Activated CD8-positive, alpha-beta T cell treated with anti-CD3 and anti-CD28 coated beads for 36 hours (primary cell): ENCODE measurements around the gene EMD. TPM values are rescaled to one million over a fixed set of nuclear protein-coding genes. Genes with fewer than 3 reads are reported as not detected.

Experiments used
- ATAC-seq: fragments of 200-7000 bp; cut with Tn5 transposase; one replicate; pipeline ENCODE4 v1.10.0; 2021; ENCODE audit warnings: mild to moderate bottlenecking, moderate library complexity
- CTCF ChIA-PET: fragments of 350-600 bp; sonication (Branson Sonifier 250); formaldehyde crosslinking; loops from one replicate; lab custom pipeline; 2021; ENCODE audit warnings: antibody characterized with exemption; lab: Charles Lee
- POLR2A ChIA-PET: fragments of 350-600 bp; sonication (Branson Sonifier 250); formaldehyde crosslinking; loops from one replicate; lab custom pipeline; 2021; ENCODE audit warnings: antibody characterized with exemption; lab: Charles Lee
- DNase-seq: peaks from one replicate; pipeline ENCODE4 v3.0.0-alpha.2; 2020
- H3K27ac Mint-ChIP-seq: one replicate; pipeline ENCODE4 v1.8.0; 2021; ENCODE audit warnings: mild to moderate bottlenecking, mixed read lengths
- H3K27me3 Mint-ChIP-seq: one replicate; pipeline ENCODE4 v1.8.0; 2021; ENCODE audit warnings: mixed read lengths
- H3K36me3 Mint-ChIP-seq: one replicate; pipeline ENCODE4 v1.8.0; 2021; ENCODE audit warnings: low read depth, mixed read lengths
- H3K4me1 Mint-ChIP-seq: one replicate; pipeline ENCODE4 v1.8.0; 2021; ENCODE audit warnings: low read depth, mixed read lengths
- H3K4me3 Mint-ChIP-seq: one replicate; pipeline ENCODE4 v1.8.0; 2021; ENCODE audit warnings: mild to moderate bottlenecking, moderate library complexity, mixed read lengths
- H3K9me3 Mint-ChIP-seq: one replicate; pipeline ENCODE4 v1.8.0; 2021; ENCODE audit warnings: mixed read lengths
- intact Hi-C: fragments of 100-400 bp; cut with micrococcal nuclease; formaldehyde crosslinking; loops from one replicate; pipeline ENCODE4 v1.10.0; 2022
- total RNA-seq, 2 experiments: library from RNA; stranded (reverse); gene quantifications; one replicate each; pipeline ENCODE4 v1.2.3, GENCODE V29; 2021
- TF ChIP-seq, protein P1 (sequence below): fragments of 200-600 bp; IDR thresholded peaks from one replicate; pipeline ENCODE4 v1.8.0; 2022; ENCODE audit warnings: antibody characterized with exemption, mild to moderate bottlenecking

EMD gene
- total RNA-seq, 2 experiments from 2014 or later = 92.4 to 96.6 TPM

DNA sequence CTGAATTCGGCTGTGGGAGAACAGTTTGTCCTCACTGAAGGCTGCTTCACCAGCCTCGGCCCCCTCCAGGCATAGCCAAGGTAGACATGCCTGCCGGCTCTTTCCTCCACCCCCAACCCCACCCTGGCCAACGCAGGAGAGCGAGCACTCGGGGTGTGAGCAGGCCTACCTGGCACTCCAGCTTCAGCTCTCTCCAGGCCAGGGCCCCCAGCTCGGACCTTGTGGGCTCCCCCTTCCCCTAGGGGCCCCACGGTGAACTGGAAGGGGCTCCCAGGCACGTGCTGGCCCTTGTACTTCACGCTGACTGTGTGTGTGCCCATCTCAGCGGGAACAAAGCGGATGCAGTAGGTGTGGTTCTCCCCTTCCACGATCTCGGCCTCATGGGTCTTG lies 27.1 kb upstream of the EMD start:
- intact Hi-C loops = no loop called here
- Mint-ChIP-seq H3K4me3 (no peak overlapping the region), H3K27ac (peak overlapping the region; percentile 79), H3K36me3 (peaks cover 30% of the 10 kb centered on the region), H3K4me1 (peaks cover 46% of the 10 kb centered on the region), H3K9me3 (no peaks in the 10 kb centered on the region), H3K27me3 (no peaks in the 10 kb centered on the region)
- no peak for ATAC-seq
- CTCF ChIA-PET = no interaction called here
- DNase-seq = no peak
- TF ChIP-seq, protein P1, sequence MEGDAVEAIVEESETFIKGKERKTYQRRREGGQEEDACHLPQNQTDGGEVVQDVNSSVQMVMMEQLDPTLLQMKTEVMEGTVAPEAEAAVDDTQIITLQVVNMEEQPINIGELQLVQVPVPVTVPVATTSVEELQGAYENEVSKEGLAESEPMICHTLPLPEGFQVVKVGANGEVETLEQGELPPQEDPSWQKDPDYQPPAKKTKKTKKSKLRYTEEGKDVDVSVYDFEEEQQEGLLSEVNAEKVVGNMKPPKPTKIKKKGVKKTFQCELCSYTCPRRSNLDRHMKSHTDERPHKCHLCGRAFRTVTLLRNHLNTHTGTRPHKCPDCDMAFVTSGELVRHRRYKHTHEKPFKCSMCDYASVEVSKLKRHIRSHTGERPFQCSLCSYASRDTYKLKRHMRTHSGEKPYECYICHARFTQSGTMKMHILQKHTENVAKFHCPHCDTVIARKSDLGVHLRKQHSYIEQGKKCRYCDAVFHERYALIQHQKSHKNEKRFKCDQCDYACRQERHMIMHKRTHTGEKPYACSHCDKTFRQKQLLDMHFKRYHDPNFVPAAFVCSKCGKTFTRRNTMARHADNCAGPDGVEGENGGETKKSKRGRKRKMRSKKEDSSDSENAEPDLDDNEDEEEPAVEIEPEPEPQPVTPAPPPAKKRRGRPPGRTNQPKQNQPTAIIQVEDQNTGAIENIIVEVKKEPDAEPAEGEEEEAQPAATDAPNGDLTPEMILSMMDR = no peak
- POLR2A ChIA-PET = no interaction called here

DNA sequence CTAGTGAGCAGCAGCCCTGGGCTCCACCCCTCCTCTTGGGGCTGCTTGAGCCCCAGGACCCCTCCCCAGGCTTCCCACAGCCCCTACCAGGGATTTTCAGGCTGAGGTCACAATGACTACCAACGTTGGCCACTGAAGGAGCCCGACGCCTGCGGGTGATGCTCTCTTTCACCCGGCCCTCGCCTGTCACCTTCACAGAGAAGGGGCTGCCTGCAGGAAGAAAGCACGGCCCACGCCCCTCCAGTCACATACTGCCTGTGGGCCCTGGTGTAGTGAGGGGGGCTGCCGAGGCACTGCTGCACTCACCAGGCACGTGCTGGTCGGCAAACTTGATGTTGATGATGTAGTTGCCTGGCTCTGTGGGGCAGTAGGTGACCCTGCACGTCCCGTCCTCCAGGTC lies 26.6 kb upstream of the EMD start:
- Mint-ChIP-seq H3K9me3 (no peaks in the 10 kb centered on the region), H3K36me3 (peaks cover 28% of the 10 kb centered on the region), H3K4me1 (peaks cover 44% of the 10 kb centered on the region), H3K4me3 (no peak overlapping the region), H3K27ac (peak overlapping the region; percentile 46), H3K27me3 (no peaks in the 10 kb centered on the region)
- ATAC-seq (no peak), DNase-seq (no peak)
- POLR2A ChIA-PET = no interaction called here
- TF ChIP-seq, protein P1 = no peak
- intact Hi-C loops = no loop called here
- CTCF ChIA-PET = no interaction called here

DNA sequence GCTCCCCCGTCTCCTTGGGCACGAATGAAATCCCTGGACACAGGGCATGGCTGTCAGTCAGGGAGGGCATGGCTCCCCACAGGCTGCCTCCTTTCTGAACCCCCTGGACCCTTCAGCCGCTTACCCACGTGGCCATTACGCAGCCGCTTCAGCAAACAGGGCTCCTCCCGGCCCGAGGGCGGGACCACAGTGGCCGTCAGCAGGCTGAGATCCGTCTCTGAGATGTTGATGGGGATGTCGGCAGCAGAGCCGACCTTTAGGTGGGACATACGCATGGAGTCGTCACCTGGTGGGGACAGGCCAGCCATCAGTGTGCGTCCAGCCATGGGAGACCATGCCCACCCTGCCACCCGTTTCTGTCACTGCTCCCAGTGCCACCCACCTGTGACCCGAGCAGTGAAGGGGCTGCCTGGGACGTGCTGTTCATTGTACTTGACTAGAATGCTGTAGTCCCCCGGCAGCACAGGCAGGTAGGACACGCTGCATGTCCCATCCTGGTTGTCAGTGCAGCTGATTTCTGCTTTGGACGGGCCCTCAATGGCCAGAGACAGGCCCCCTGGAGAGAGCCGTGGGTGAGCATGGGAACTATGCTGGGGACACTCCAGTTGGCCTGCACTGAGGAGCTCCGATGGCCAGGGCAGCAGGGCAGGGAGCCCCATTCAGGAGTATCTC lies 25.8 kb upstream of the EMD start:
- Mint-ChIP-seq H3K36me3 (peaks cover 26% of the 10 kb centered on the region), H3K27ac (peak overlapping the region; percentile 30), H3K4me3 (no peak overlapping the region), H3K9me3 (no peaks in the 10 kb centered on the region), H3K27me3 (no peaks in the 10 kb centered on the region), H3K4me1 (peaks cover 44% of the 10 kb centered on the region)
- intact Hi-C loops = no loop called here
- ATAC-seq (no peak), DNase-seq (no peak)
- ChIA-PET POLR2A (interaction anchor here (0.7 to 1.8 kb wide), 2 partner anchors 12 to 44 kb away, joined by 4 to 6 read pairs; no protein-coding TSS in a partner anchor), CTCF (no interaction called here)
- TF ChIP-seq, protein P1 = no peak

DNA sequence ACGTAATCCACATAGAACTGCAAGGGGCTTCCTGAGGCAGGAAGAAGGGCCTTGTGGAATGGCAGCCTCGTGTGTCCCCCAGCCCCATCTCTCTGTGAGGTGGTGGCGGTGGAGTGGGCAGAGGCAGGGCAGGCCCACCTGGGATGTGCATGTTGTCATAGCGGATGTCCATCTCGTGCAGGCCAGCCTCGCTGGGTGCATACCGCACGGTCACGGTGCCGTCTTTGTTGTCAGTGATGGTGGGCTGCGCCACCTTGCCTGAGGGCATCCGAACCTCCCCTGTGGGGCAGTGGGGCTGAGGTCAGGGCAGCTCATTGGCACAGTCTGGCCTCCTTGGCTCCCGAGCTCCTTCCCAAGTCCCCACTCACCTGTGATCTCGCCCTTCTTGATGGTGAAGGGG lies 25.1 kb upstream of the EMD start:
- Mint-ChIP-seq H3K36me3 (peaks cover 31% of the 10 kb centered on the region), H3K27me3 (no peaks in the 10 kb centered on the region)

DNA sequence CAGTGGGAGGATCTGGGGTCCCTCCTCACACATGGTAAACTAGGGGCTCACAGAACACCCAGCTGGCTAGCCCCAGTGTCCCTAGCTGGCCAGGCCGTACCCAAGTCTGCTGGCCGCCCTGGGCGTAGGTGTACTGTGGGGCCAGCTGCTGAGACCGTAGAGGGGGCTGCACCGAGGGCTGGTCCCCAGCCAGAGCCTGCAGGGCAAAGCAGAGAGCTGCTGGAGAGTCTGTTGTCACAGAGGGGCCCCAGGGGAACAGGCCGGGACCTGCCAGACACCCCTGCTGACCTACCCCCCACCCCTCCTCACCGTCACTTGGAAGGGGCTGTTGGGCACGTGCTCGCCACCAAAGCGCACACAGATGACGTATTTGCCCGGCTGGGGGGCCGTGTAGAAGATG lies 24.6 kb upstream of the EMD start:
- Mint-ChIP-seq H3K4me1 (peaks cover 41% of the 10 kb centered on the region), H3K27ac (no peak overlapping the region), H3K9me3 (no peaks in the 10 kb centered on the region), H3K36me3 (peaks cover 31% of the 10 kb centered on the region), H3K4me3 (no peak overlapping the region), H3K27me3 (no peaks in the 10 kb centered on the region)
- no peak for DNase-seq
- POLR2A ChIA-PET = interaction anchor here (0.7 to 1.8 kb wide), 2 partner anchors 11 to 26 kb away, joined by 3 to 6 read pairs; no protein-coding TSS in a partner anchor
- CTCF ChIA-PET = no interaction called here
- ATAC-seq = no peak
- TF ChIP-seq, protein P1 = no peak
- intact Hi-C loops = no loop called here

More for the DNA sequence above, 25.1 kb upstream of the EMD start:
- H3K4me1 Mint-ChIP-seq = peaks cover 44% of the 10 kb centered on the region
- ATAC-seq (no peak), DNase-seq (no peak)
- TF ChIP-seq, protein P1 = no peak
- intact Hi-C loops = no loop called here
- CTCF ChIA-PET = no interaction called here
- H3K9me3 Mint-ChIP-seq = no peaks in the 10 kb centered on the region
- POLR2A ChIA-PET = interaction anchor here (0.7 to 1.8 kb wide), 3 partner anchors 11 to 44 kb away, joined by 3 to 6 read pairs (median 4); no protein-coding TSS in a partner anchor
- no peak overlapping the region for H3K27ac Mint-ChIP-seq
- no peak overlapping the region for H3K4me3 Mint-ChIP-seq
